GM23338 (cell line): Measurements from ENCODE around the gene MYCN. TPM values are rescaled to one million over a fixed set of nuclear protein-coding genes. Genes with fewer than 3 reads are reported as not detected.
A peak's percentile ranks its signal among the peaks of the same experiment; 100 is the strongest.

Experiments
- ATAC-seq: fragments of 200-7000 bp; cut with Tn5 transposase; 3 replicates; pipeline ENCODE4 v1.9.1; 2020
- DNase-seq: peaks from one replicate; pipeline ENCODE4 v3.0.0-alpha.2; 2015; ENCODE audit warnings: low spot score
- H2AFZ ChIP-seq: fragments of 200-600 bp; sonication (generic); 2 replicates; pipeline ENCODE4 v1.8.0; 2016; ENCODE audit warnings: antibody characterized with exemption, mild to moderate bottlenecking, moderate library complexity
- H3F3A ChIP-seq: fragments of 200-600 bp; sonication (generic); replicated peaks from 2 replicates; pipeline ENCODE4 v1.8.0; 2017; ENCODE audit warnings: antibody characterized with exemption, mixed run types, low read depth
- H3K27ac ChIP-seq: fragments of 200-600 bp; sonication (generic); 2 replicates; pipeline ENCODE4 v1.6.1; 2016; ENCODE audit warnings: low read depth
- H3K27me3 ChIP-seq: fragments of 200-600 bp; sonication (generic); 2 replicates; pipeline ENCODE4 v1.8.0; 2016; ENCODE audit warnings: mild to moderate bottlenecking, mixed run types, moderate library complexity; ENCODE audit not compliant: insufficient read depth
- H3K36me3 ChIP-seq: fragments of 200-600 bp; sonication (generic); 2 replicates; pipeline ENCODE4 v1.8.0; 2016; ENCODE audit warnings: mild to moderate bottlenecking; ENCODE audit not compliant: insufficient read depth
- H3K4me1 ChIP-seq: fragments of 200-600 bp; sonication (generic); 2 replicates; pipeline ENCODE4 v1.8.0; 2016; ENCODE audit warnings: mild to moderate bottlenecking, moderate library complexity; ENCODE audit not compliant: insufficient read depth
- H3K4me2 ChIP-seq: fragments of 200-600 bp; sonication (generic); 2 replicates; pipeline ENCODE4 v1.7.1; 2017; ENCODE audit warnings: mixed run types
- H3K4me3 ChIP-seq: fragments of 200-600 bp; sonication (generic); 2 replicates; pipeline ENCODE4 v1.6.1; 2016; ENCODE audit warnings: mixed run types
- H3K79me2 ChIP-seq: fragments of 200-600 bp; sonication (generic); replicated peaks from 2 replicates; pipeline ENCODE4 v1.8.0; 2017; ENCODE audit warnings: mild to moderate bottlenecking; ENCODE audit not compliant: insufficient read depth
- H3K9me2 ChIP-seq: fragments of 200-600 bp; sonication (generic); 2 replicates; pipeline ENCODE4 v1.8.0; 2017; ENCODE audit not compliant: insufficient read depth
- H4K20me1 ChIP-seq: fragments of 200-600 bp; sonication (generic); replicated peaks from 2 replicates; pipeline ENCODE4 v1.8.0; 2017; ENCODE audit warnings: mild to moderate bottlenecking; ENCODE audit not compliant: insufficient read depth
- H3K27ac Mint-ChIP-seq: 2 replicates; pipeline ENCODE4 v1.8.0; 2020; ENCODE audit warnings: inconsistent platforms, mild to moderate bottlenecking, moderate library complexity, mixed read lengths
- H3K27me3 Mint-ChIP-seq: 3 replicates; pipeline ENCODE4 v1.8.0; 2022; ENCODE audit warnings: low read depth, mild to moderate bottlenecking, moderate library complexity, mixed read lengths, inconsistent platforms; ENCODE audit not compliant: insufficient read depth, poor library complexity
- H3K36me3 Mint-ChIP-seq: 3 replicates; pipeline ENCODE4 v1.8.0; 2021; ENCODE audit warnings: low read depth, mild to moderate bottlenecking, inconsistent platforms, moderate library complexity, mixed read lengths
- H3K4me1 Mint-ChIP-seq: 3 replicates; pipeline ENCODE4 v1.8.0; 2020; ENCODE audit warnings: mild to moderate bottlenecking, inconsistent platforms, mixed read lengths
- H3K4me3 Mint-ChIP-seq: 3 replicates; pipeline ENCODE4 v1.8.0; 2021; ENCODE audit warnings: moderate library complexity, mild to moderate bottlenecking, inconsistent platforms, mixed read lengths
- H3K9me3 Mint-ChIP-seq: 3 replicates; pipeline ENCODE4 v1.8.0; 2020; ENCODE audit warnings: moderate library complexity, mild to moderate bottlenecking, inconsistent platforms, mixed read lengths
- CREB1 ChIP-seq: fragments of 250-450 bp; sonication (Bioruptor Pico); IDR thresholded peaks from 2 replicates; pipeline ENCODE4 v1.5.0; 2020; ENCODE audit warnings: low read depth, mild to moderate bottlenecking, moderate library complexity
- CTCF ChIP-seq, 2 experiments: fragments of 200-600 bp in 1 of 2; sonication (generic) in 1 of 2; conservative IDR thresholded peaks; 2 replicates each; pipeline versions ENCODE4 v1.5.1 to v1.6.1; 2016 to 2017; ENCODE audit warnings: antibody characterized with exemption in 2 of 2, low read depth in 2 of 2, mild to moderate bottlenecking in 2 of 2, moderate library complexity in 1 of 2
- ETS1 ChIP-seq: IDR thresholded peaks from 2 replicates; pipeline ENCODE4 v1.6.1; 2016; ENCODE audit warnings: antibody characterized with exemption
- EZH2 ChIP-seq: fragments of 200-600 bp; sonication (generic); IDR thresholded peaks from one replicate; pipeline ENCODE4 v1.8.0; 2017; ENCODE audit warnings: antibody characterized with exemption, mild to moderate bottlenecking, low read depth; ENCODE audit not compliant: unreplicated experiment
- REST ChIP-seq: IDR thresholded peaks from one replicate; pipeline ENCODE4 v1.6.1; 2018; ENCODE audit warnings: antibody characterized with exemption; ENCODE audit not compliant: unreplicated experiment
- STAT1 ChIP-seq: IDR thresholded peaks from one replicate; pipeline ENCODE4 v1.6.1; 2016; ENCODE audit warnings: antibody characterized with exemption; ENCODE audit not compliant: unreplicated experiment
- ZNF331 ChIP-seq: fragments of 250-450 bp; sonication (Bioruptor Pico); IDR thresholded peaks from 2 replicates; pipeline ENCODE4 v1.5.0; 2020; ENCODE audit warnings: low read depth, mild to moderate bottlenecking, moderate library complexity
- polyA plus RNA-seq: library from polyadenylated mRNA; unstranded; fragments of >200 nt; fragmentation: Nextera tagmentation; extraction: Ambion mirVana; gene quantifications from 2 replicates; pipeline ENCODE4 v1.2.1, GENCODE V29; 2016
- total RNA-seq: library from RNA; depleted of rRNA; stranded (reverse); fragments of >200 nt; shearing (Covaris generic); gene quantifications from 2 replicates; pipeline ENCODE4 v1.2.3, GENCODE V29; 2014

The MYCN gene
- total and polyA plus RNA-seq, 2 experiments from 2014 or later: 50.8 to 145 TPM

- TF ChIP-seq CREB1: no peak
- no peak for TF ChIP-seq REST
- TF ChIP-seq ETS1: no peak
Observed at GRCh38 chr2:15956230-15956629, 15.9 kb downstream of the MYCN start (continued).

- peak; percentile 31 for ATAC-seq
Observed at GRCh38 chr2:15956751-15957736, 16.7 kb downstream of the MYCN start.

More at GRCh38 chr2:15956751-15957736, 16.7 kb downstream of the MYCN start:
- Mint-ChIP-seq H3K27ac (no peak overlapping the region), H3K9me3 (peaks cover 6% of the 10 kb centered on the region), H3K27me3 (peaks cover 7% of the 10 kb centered on the region), H3K36me3 (peaks cover 5% of the 10 kb centered on the region; the same call in 2 of the 3 replicates), H3K4me3 (no peak overlapping the region), H3K4me1 (peaks cover 51% of the 10 kb centered on the region)
- no peak for TF ChIP-seq CTCF (conservative IDR thresholded peaks at IDR 0.05; ENCODE audit: low read depth in 2 of 2)
- no peak for TF ChIP-seq EZH2
- TF ChIP-seq STAT1: no peak
- no peak for TF ChIP-seq ZNF331
- peaks cover 3% of the 10 kb centered on the region; the same call in 1 of the 2 replicates for H3K36me3 ChIP-seq
- H3K4me1 ChIP-seq: peaks cover 15% of the 10 kb centered on the region
- peak overlapping the region; percentile 77 for H3K27ac ChIP-seq
- DNase-seq: no peak
- no peaks in the 10 kb centered on the region for H4K20me1 ChIP-seq
- H3K27me3 ChIP-seq: no peaks in the 10 kb centered on the region
- no peak overlapping the region for H3K4me3 ChIP-seq
- 0 out of 2 replicates have a peak, but pooled peaks cover 8% of the 10 kb centered on the region for H3K9me2 ChIP-seq
- peaks cover 7% of the 10 kb centered on the region for H3F3A ChIP-seq
- H3K79me2 ChIP-seq: no peaks in the 10 kb centered on the region
- H2AFZ ChIP-seq: no peak overlapping the region
- H3K4me2 ChIP-seq: peak overlapping the region; percentile 67
